Measurements from ENCODE around the gene MYD88.

- TF ChIP-seq CTCF (IDR thresholded peaks at IDR 0.05; ENCODE audit: low read depth, low read length, missing input control) (no peak), MAX (IDR thresholded peaks at IDR 0.05) (no peak), RXRA (IDR thresholded peaks at IDR 0.05) (no peak), REST (IDR thresholded peaks at IDR 0.05) (no peak)
Measured at GRCh38 chr3:38152609-38153008, 14.1 kb downstream of the MYD88 start.

All from liver (tissue), 3 donors.